GM19240 (cell line): ENCODE measurements around the gene RASSF5.

Source experiments
- DNase-seq: peaks from one replicate; pipeline ENCODE4 v3.0.0; 2011; ENCODE audit warnings: low spot score; ENCODE audit not compliant: insufficient read length

RASSF5 gene

GRCh38 chr1:206513312-206514111 is 6.2 kb downstream of the RASSF5 start:
- no peak for DNase-seq

GRCh38 chr1:206514813-206515387 is 7.6 kb downstream of the RASSF5 start:
- DNase-seq = no peak

GRCh38 chr1:206516728-206516990 is 9.3 kb downstream of the RASSF5 start:
- DNase-seq = no peak

- DNase-seq = no peak
Measured at GRCh38 chr1:206517784-206518183, 10.5 kb downstream of the RASSF5 start.

DNA sequence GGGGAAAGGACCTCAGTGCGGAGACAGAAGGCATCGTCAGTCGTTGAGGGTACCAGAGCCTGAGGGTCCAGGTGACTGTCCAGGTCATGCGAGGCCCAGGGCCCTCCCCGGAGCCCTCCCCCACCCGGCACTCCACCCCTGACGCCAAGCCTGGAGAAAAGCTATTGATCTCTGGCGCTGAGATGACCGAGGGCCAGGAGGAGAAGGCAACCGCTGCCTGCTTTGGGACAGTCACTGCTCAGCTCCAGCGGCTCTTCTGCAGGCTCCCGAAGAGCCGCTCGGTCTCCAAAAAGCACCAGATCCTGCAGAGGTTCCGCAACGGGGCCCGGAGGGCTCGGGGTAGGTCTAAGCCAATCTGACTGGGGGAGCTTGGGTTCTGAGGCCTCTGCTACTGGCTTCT is 10.9 kb downstream of the RASSF5 start:
- DNase-seq = no peak

GRCh38 chr1:206518743-206519142 is 11.4 kb downstream of the RASSF5 start:
- no peak for DNase-seq

DNA sequence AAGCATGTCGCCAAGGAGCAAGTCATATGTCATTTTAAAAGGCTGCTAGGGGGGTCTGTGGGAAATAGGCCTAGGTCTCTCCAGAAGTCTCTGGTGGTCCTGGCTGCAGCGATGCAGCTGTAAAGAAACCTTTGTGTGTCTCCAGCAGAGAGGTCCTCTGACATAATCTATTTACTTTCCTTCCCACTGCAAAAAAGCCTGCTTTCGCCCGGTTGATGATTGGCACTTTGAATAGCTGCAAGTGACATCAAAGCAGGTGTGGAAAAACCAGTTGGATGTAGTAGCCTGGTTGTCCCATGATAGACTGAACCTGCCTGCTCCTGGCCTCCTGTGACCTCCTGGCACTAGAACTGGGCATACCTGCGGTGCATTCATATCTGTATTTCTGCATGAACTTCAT is 13.8 kb downstream of the RASSF5 start:
- DNase-seq = no peak

DNA sequence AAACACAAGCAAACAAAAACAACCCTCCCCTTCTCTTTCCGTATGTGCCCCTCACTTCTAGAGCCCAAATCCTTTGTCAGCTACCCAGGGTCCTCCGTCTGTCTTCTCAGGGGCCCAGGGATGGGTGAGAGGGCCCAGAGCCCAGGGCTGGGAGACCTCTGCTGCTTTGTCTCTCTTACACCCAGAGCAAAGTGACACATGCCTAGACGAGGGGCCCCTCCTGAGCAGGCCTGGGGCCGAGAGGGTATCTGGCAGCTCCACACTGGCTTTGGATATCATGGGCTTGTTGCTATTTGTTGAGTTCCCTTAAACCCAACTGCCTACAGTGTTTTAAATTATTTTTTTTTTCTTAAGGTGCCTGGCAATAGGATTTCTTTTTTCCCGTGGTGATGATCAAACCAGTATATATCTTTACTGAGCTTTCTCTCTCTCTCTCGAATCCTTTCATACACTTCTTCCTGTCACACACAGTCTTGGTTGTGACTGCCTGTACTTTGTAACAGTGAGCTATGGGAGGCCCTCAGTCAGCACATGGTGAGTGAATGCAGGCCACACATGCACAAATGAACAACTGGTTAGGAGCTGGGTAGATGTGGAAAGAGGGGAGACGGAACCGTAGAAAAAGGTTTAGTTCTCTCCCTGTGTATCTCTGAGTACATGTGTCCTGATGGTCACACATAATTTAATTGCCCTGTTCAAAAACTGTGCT is 14.5 kb downstream of the RASSF5 start:
- no peak for DNase-seq

DNA sequence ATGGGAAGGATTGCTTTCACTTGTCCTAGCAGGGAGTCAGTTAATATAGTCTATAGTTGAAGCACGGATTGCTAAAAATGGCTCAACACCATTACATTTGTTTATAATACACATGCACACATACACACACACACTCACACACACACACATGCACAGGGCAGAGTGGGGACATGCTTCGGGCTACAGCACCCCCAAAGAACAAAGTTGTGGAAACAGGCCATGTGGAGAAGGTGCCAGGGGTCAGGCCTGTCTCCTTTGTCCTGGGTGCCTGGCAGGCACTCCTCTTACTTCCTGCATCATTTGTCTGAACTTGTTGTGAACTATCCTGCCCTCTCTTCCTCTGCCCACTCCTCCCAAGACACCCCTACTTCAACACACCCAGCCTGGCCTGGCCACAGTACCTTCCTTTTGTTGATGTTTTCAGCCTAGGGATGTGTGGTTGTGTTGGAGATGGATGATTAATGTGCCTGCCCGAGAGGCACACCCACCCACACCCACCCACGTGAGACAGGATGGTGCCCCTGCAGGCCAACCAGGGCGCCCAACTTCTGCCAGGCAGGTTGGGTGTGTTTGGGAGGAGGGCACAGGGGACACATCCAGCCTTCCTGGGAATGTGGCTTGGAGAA is 17.5 kb downstream of the RASSF5 start:
- DNase-seq = no peak

DNA sequence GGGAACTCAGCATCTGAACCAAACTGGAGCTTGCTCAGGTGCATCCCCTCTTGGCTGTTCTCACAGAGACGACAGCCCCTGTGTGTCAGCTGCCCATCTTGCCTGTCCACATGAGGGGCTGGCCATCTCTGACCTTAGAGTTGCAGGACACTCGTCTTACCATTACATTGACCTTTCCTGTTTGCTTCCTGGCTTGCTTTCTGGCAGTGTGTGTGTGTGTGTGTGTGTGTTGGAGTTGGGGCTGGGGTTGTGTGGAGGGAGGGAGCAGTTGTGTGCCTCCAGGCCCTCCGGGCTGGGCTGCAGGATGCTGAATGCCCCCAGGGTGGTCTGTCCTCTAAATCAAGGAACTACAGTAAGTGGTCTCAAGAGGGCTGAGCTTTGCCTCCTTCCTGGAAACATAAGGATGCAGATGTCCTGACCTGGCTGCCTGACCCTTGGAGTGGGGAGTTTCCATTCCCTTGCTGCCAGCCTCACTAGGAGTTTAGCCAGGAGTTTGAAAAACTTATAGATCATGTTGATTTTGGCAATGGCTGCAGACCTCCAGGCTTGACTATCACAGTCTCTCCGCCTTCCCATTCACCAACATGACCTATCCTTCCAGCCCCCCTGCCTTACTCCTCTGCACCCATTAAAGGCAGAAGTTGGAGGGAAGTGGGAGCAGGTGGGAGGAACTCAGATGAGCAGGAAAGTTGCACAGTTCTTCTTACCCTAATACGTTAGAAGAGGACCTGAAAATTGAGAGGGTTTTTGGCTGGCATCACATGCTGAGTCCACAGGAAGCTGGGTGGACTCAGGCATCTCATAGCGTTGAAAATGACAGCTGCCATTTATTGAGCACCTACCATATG is 19.0 kb downstream of the RASSF5 start:
- DNase-seq = no peak

GRCh38 chr1:206529425-206529824 is 22.1 kb downstream of the RASSF5 start:
- DNase-seq = no peak

GRCh38 chr1:206532368-206532767 is 25.0 kb downstream of the RASSF5 start:
- no peak for DNase-seq

GRCh38 chr1:206534552-206534951 is 27.2 kb downstream of the RASSF5 start:
- DNase-seq = no peak

- DNase-seq = no peak
Measured at GRCh38 chr1:206535853-206536188, 28.5 kb downstream of the RASSF5 start.

GRCh38 chr1:206537141-206537540 is 29.8 kb downstream of the RASSF5 start:
- no peak for DNase-seq

GRCh38 chr1:206538086-206538770 is 30.9 kb downstream of the RASSF5 start:
- DNase-seq = no peak

- no peak for DNase-seq
Measured at GRCh38 chr1:206538901-206539640, 31.7 kb downstream of the RASSF5 start.

DNA sequence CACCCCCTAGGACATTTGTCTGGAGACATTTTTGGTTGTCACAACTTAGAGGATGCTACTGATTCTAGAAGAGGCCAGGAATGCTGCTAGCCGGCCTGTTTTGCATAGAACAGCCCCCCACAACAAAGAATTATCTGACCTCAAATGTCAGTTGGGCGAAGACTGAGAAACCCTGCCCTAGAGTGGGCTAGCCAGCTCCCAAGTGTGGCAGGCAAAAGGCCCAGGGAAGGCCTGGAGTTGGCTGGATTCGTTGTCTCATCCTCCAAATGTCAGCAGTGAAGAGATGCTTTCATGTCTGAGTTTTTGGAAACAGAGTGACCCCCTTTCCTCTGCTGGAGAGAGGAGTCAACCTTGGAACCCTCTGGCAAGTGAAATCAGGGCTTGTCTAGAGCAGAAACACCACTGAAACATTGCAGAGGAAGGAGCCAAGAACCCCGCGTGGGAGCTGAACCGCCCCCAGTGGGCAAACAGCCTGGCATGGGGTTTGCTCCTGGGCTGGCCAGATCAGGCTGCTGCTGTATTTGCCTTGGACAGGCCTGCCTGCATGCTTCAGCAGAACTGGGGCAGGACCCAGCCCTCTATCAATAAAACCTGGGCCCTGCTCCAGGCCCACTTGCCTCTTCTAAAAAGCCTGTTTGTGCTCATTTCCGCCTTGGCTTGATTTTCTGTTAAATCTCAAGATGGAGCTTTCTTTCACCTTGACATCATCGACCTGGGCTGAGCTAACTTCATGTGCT is 32.9 kb downstream of the RASSF5 start:
- DNase-seq = no peak

DNA sequence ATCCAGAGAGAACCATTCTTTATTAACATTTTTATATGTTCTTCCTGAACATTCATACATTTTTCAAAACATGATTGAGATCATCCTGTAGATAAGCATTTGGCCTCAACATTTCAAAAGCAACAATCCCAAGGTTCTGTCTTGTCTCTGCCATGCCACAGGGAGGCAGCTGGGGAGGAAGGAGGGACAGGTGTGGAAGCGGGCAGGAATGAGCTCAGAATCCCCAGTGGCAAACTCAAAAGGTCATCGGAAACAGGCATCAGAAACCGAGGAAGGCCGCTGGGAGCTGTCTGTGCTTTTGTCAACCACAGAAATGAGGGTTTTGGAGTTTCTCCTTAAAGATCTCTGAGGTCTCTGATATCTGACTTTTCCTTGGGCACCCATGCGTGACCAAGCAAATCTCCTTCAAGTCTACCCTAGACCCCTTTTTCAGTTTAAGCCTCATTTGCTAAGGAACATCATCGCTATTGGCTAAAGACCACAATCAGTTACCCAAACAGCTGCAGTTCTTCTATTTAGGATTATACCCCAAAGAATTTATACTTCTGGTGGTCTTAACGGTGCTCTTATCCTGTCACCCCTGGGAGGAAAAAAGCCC is 34.0 kb downstream of the RASSF5 start:
- DNase-seq = no peak
